ENCODE measurements around the gene SH2D4B.

The SH2D4B gene

GRCh38 chr10:80690434-80690833, 152.7 kb downstream of the SH2D4B start:
- no peak for DNase-seq (ENCODE audit: low spot score)

- DNase-seq (ENCODE audit: low spot score): no peak
Measured at GRCh38 chr10:80691441-80691840, 153.7 kb downstream of the SH2D4B start.

GRCh38 chr10:80693565-80693964, 155.9 kb downstream of the SH2D4B start:
- DNase-seq (ENCODE audit: low spot score): no peak

GRCh38 chr10:80694930-80695329, 157.2 kb downstream of the SH2D4B start:
- DNase-seq (ENCODE audit: low spot score): no peak

Measured in HuH-7.5 (cell line).